GM12875 (cell line): ENCODE measurements around the gene AGRN.
"Not testable (repeated sequence)": the region's sequence is repeated elsewhere in the genome, so short reads cannot be mapped to it uniquely, and the experiment has no call there.

Experiments
- H3K4me3 ChIP-seq: one replicate; pipeline ENCODE4 v1.5.1; 2011; ENCODE audit warnings: low read depth, low read length, control low read depth
- CTCF ChIP-seq: IDR thresholded peaks from 2 replicates; pipeline ENCODE4 v1.5.1; 2011; ENCODE audit warnings: low read depth, mild to moderate bottlenecking, control low read depth, inconsistent platforms, low read length, moderate library complexity, borderline replicate concordance; ENCODE audit not compliant: insufficient read depth

AGRN gene

GRCh38 chr1:1099506-1100183 is 79.7 kb downstream of the AGRN start:
- H3K4me3 ChIP-seq: no peak overlapping the region
- no peak for TF ChIP-seq CTCF

- no peak for TF ChIP-seq CTCF
- no peak overlapping the region for H3K4me3 ChIP-seq
Measured at GRCh38 chr1:1100296-1100695, 80.4 kb downstream of the AGRN start.

GRCh38 chr1:1101503-1101902 is 81.6 kb downstream of the AGRN start:
- H3K4me3 ChIP-seq: no peak overlapping the region
- TF ChIP-seq CTCF: no peak

GRCh38 chr1:1104152-1104551 is 84.2 kb downstream of the AGRN start:
- not testable (repeated sequence) for H3K4me3 ChIP-seq
